HCT116 (cell line): ENCODE data around the gene EXOSC7. TPM values are rescaled to one million over a fixed set of nuclear protein-coding genes. Genes with fewer than 3 reads are reported as not detected.

Source experiments
- ATAC-seq: fragments of 200-7000 bp; cut with Tn5 transposase; 2 replicates; pipeline ENCODE4 v1.9.1; 2020; ENCODE audit warnings: mild to moderate bottlenecking, moderate library complexity
- BruUV-seq: library from RNA; stranded (reverse); fragments of 400-500 nt; replicated peaks from 2 replicates; lab custom pipeline; 2021; lab: Mats Ljungman, UMichigan
- CTCF ChIA-PET: fragments of 300-600 bp; sonication (Branson Sonifier 250); formaldehyde crosslinking; loops from one replicate; lab custom pipeline; 2021; ENCODE audit warnings: antibody characterized with exemption; lab: Charles Lee
- POLR2A ChIA-PET: fragments of 300-600, 350-600 bp; sonication (Branson Sonifier 250); formaldehyde crosslinking; loops from one replicate; lab custom pipeline; 2021; ENCODE audit warnings: antibody characterized with exemption; lab: Charles Lee
- RAD21 ChIA-PET, 2 experiments: fragments of 300-600 bp; sonication (Branson Sonifier 250); formaldehyde crosslinking; loops; one replicate each; lab custom pipeline; 2023; ENCODE audit warnings: low total read pairs in 2 of 2; ENCODE audit not compliant: uncharacterized antibody in 2 of 2, unreplicated experiment in 2 of 2, low non-redundant PET in 1 of 2; lab: Charles Lee
- DNase-seq: peaks from one replicate; pipeline ENCODE4 v3.0.0-alpha.2; 2010; ENCODE audit warnings: low read depth, low spot score
- H2AFZ ChIP-seq: fragments of 200-600 bp; shearing (Covaris generic), sonication (generic); 2 replicates; pipeline ENCODE4 v1.6.1; 2017; ENCODE audit warnings: low read depth, mixed run types, mixed read lengths, antibody characterized with exemption, low read length; ENCODE audit not compliant: poor library complexity, severe bottlenecking
- H3K27ac ChIP-seq: 2 replicates; pipeline ENCODE4 v1.5.1; 2012; ENCODE audit warnings: low read depth, low read length
- H3K27me3 ChIP-seq: fragments of 200-600 bp; sonication (generic); 2 replicates; pipeline ENCODE4 v1.6.1; 2016; ENCODE audit warnings: mixed run types, low read length, mixed read lengths; ENCODE audit not compliant: insufficient read depth
- H3K36me3 ChIP-seq, 2 experiments: fragments of 200-500 bp in 1 of 2; fragments of 200-600 bp in 1 of 2; sonication (Bioruptor generic) in 1 of 2; sonication (generic) in 1 of 2; 2 replicates each; pipeline versions ENCODE4 v1.5.1 to v1.6.1; 2014 to 2016; ENCODE audit warnings: low read length in 2 of 2, inconsistent platforms in 1 of 2, mixed read lengths in 1 of 2, mixed run types in 1 of 2; ENCODE audit not compliant: insufficient read depth in 2 of 2, control insufficient read depth in 1 of 2
- H3K4me1 ChIP-seq, 2 experiments: fragments of 200-600 bp in 1 of 2; sonication (generic) in 1 of 2; 2 replicates each; pipeline versions ENCODE4 v1.5.1 to v1.6.1; 2012 to 2017; ENCODE audit warnings: low read length in 2 of 2, inconsistent platforms in 1 of 2, mild to moderate bottlenecking in 1 of 2, mixed read lengths in 1 of 2, mixed run types in 1 of 2, moderate library complexity in 1 of 2; ENCODE audit not compliant: insufficient read depth in 2 of 2, control insufficient read depth in 1 of 2
- H3K4me2 ChIP-seq: fragments of 200-600 bp; sonication (generic); 2 replicates; pipeline ENCODE4 v1.6.1; 2017; ENCODE audit warnings: mixed run types, low read length, mixed read lengths
- H3K4me3 ChIP-seq, 2 experiments: fragments of 200-600 bp in 1 of 2; sonication (generic) in 1 of 2; replicated peaks in 1 of 2; 2 replicates each; pipeline ENCODE4 v1.5.1; 2011 to 2016; ENCODE audit warnings: low read length in 2 of 2, control low read depth in 1 of 2, low read depth in 1 of 2, mild to moderate bottlenecking in 1 of 2, mixed read lengths in 1 of 2, mixed run types in 1 of 2
- H3K79me2 ChIP-seq: fragments of 200-600 bp; sonication (generic); 2 replicates; pipeline ENCODE4 v1.6.1; 2017; ENCODE audit warnings: mild to moderate bottlenecking, mixed run types, low read length, moderate library complexity, mixed read lengths; ENCODE audit not compliant: insufficient read depth
- H3K9ac ChIP-seq: fragments of 200-600 bp; sonication (generic); 2 replicates; pipeline ENCODE4 v1.6.1; 2016; ENCODE audit warnings: low read length, mixed read lengths
- H3K9me2 ChIP-seq: fragments of 200-600 bp; sonication (generic), shearing (Covaris generic); 2 replicates; pipeline ENCODE4 v1.6.1; 2017; ENCODE audit warnings: mixed run types, mild to moderate bottlenecking, moderate library complexity; ENCODE audit not compliant: insufficient read depth
- H3K9me3 ChIP-seq, 2 experiments: fragments of 200-500 bp in 1 of 2; fragments of 200-600 bp in 1 of 2; sonication (Bioruptor generic) in 1 of 2; sonication (generic) in 1 of 2; 2 replicates each; pipeline ENCODE4 v1.6.1; 2014 to 2017; ENCODE audit warnings: low read length in 2 of 2, mixed read lengths in 2 of 2, inconsistent platforms in 1 of 2, low read depth in 1 of 2, mild to moderate bottlenecking in 1 of 2, mixed run types in 1 of 2, moderate library complexity in 1 of 2; ENCODE audit not compliant: control insufficient read depth in 1 of 2, insufficient read depth in 1 of 2
- H4K20me1 ChIP-seq: fragments of 200-600 bp; sonication (generic), shearing (Covaris generic); 2 replicates; pipeline ENCODE4 v1.6.1; 2017; ENCODE audit warnings: mixed run types, mild to moderate bottlenecking, moderate library complexity; ENCODE audit not compliant: insufficient read depth
- ATF3 ChIP-seq: IDR thresholded peaks from 2 replicates; pipeline ENCODE4 v1.6.1; 2012
- CBX3 ChIP-seq: IDR thresholded peaks from 2 replicates; pipeline ENCODE4 v1.6.1; 2012; ENCODE audit warnings: low read depth
- CEBPB ChIP-seq: IDR thresholded peaks from 2 replicates; pipeline ENCODE4 v1.6.1; 2012; ENCODE audit warnings: low read depth
- CTCF ChIP-seq, 3 experiments: fragments of 200-600 bp in 1 of 3; sonication (generic) in 1 of 3; IDR thresholded peaks in 2 of 3; conservative IDR thresholded peaks in 1 of 3; 2 replicates each; pipeline ENCODE4 v1.5.1; 2012 to 2017; ENCODE audit warnings: low read depth in 2 of 3, low read length in 2 of 3, antibody characterized with exemption in 1 of 3, borderline replicate concordance in 1 of 3, control low read depth in 1 of 3, mild to moderate bottlenecking in 1 of 3, mixed read lengths in 1 of 3, mixed run types in 1 of 3, moderate library complexity in 1 of 3; ENCODE audit not compliant: insufficient read depth in 1 of 3
- EGR1 ChIP-seq: IDR thresholded peaks from 2 replicates; pipeline ENCODE4 v1.6.1; 2012; ENCODE audit warnings: low read depth
- ELF1 ChIP-seq: IDR thresholded peaks from 2 replicates; pipeline ENCODE4 v1.6.1; 2012; ENCODE audit warnings: low read depth, borderline replicate concordance
- EZH2 ChIP-seq: fragments of 200-600 bp; sonication (generic); IDR thresholded peaks from 2 replicates; pipeline ENCODE4 v1.6.1; 2017; ENCODE audit warnings: antibody characterized with exemption, mixed run types
- EZH2phosphoT487 ChIP-seq: fragments of 200-600 bp; IDR thresholded peaks from 2 replicates; pipeline ENCODE4 v1.6.1; 2018; ENCODE audit warnings: antibody characterized with exemption, borderline replicate concordance
- JUND ChIP-seq: IDR thresholded peaks from 2 replicates; pipeline ENCODE4 v1.6.1; 2012
- MAX ChIP-seq: IDR thresholded peaks from 2 replicates; pipeline ENCODE4 v1.6.1; 2012
- POLR2A ChIP-seq: IDR thresholded peaks from 2 replicates; pipeline ENCODE4 v1.7.0; 2011; ENCODE audit warnings: borderline replicate concordance; ENCODE audit not compliant: insufficient read depth, insufficient read length; ENCODE audit errors: extremely low read depth
- POLR2AphosphoS5 ChIP-seq: IDR thresholded peaks from 2 replicates; pipeline ENCODE4 v1.6.1; 2011; ENCODE audit warnings: mild to moderate bottlenecking, low read depth, low read length, moderate library complexity
- RAD21 ChIP-seq: IDR thresholded peaks from 2 replicates; pipeline ENCODE4 v1.6.1; 2012; ENCODE audit warnings: low read depth, mild to moderate bottlenecking
- REST ChIP-seq: IDR thresholded peaks from 2 replicates; pipeline ENCODE4 v1.6.1; 2012; ENCODE audit warnings: low read depth
- SP1 ChIP-seq: IDR thresholded peaks from 2 replicates; pipeline ENCODE4 v1.6.1; 2012; ENCODE audit warnings: low read depth
- TCF7L2 ChIP-seq: IDR thresholded peaks from 2 replicates; pipeline ENCODE4 v1.7.0; 2011; ENCODE audit warnings: borderline replicate concordance, inconsistent platforms; ENCODE audit not compliant: insufficient read depth, insufficient read length; ENCODE audit errors: extremely low read depth
- YY1 ChIP-seq: IDR thresholded peaks from 2 replicates; pipeline ENCODE4 v1.6.1; 2011; ENCODE audit warnings: low read length, low read depth, moderate library complexity, mild to moderate bottlenecking; ENCODE audit not compliant: insufficient replicate concordance; ENCODE audit errors: extremely low read depth
- ZFX ChIP-seq: fragments of 450-650 bp; IDR thresholded peaks from 2 replicates; pipeline ENCODE4 v1.6.1; 2017
- ZNF274 ChIP-seq: fragments of 200-500 bp; sonication (Bioruptor generic); IDR thresholded peaks from 2 replicates; pipeline ENCODE4 v1.6.1; 2014; ENCODE audit warnings: mild to moderate bottlenecking, low read depth, low read length, inconsistent platforms
- intact Hi-C: fragments of 100-400 bp; cut with micrococcal nuclease; formaldehyde crosslinking; loops from 2 replicates; pipeline ENCODE4 v1.10.0; 2022
- total RNA-seq: library from RNA; stranded (reverse); gene quantifications from one replicate; pipeline ENCODE4 v1.2.1, GENCODE V29; 2021; ENCODE audit not compliant: unreplicated experiment

Gene EXOSC7
- total RNA-seq, 1 experiment from 2014 or later = 72.6 TPM

GRCh38 chr3:45027441-45027840 lies 51.4 kb downstream of the EXOSC7 start (continued):
- TF ChIP-seq CTCF (IDR thresholded peaks at IDR 0.05 in 2 of 3, conservative IDR thresholded peaks at IDR 0.05 in 1 of 3; ENCODE audit: borderline replicate concordance in 1 of 3, insufficient read depth in 1 of 3, low read depth in 2 of 3, low read length in 2 of 3) (no peak), EGR1 (no peak), ELF1 (no peak), REST (no peak)

GRCh38 chr3:45029216-45029615 lies 53.2 kb downstream of the EXOSC7 start:
- no peak overlapping the region for H2AFZ ChIP-seq
- H3K36me3 ChIP-seq = no peaks in the 10 kb centered on the region
- no peaks in the 10 kb centered on the region for H3K79me2 ChIP-seq
- ChIA-PET RAD21 (no interaction called here), POLR2A (no interaction called here), CTCF (no interaction called here)
- H3K9ac ChIP-seq = no peak overlapping the region
- no peak for ATAC-seq
- no peak for DNase-seq
- no peak overlapping the region for H3K4me3 ChIP-seq
- no peaks in the 10 kb centered on the region for H3K4me1 ChIP-seq
- no peaks in the 10 kb centered on the region for H3K27me3 ChIP-seq
- intact Hi-C loops = no loop called here
- BruUV-seq = no TSS peak
- TF ChIP-seq CEBPB (no peak), ZNF274 (no peak), TCF7L2 (no peak), ZFX (no peak), POLR2AphosphoS5 (no peak), SP1 (no peak), EZH2phosphoT487 (no peak), RAD21 (no peak), ATF3 (no peak), JUND (no peak), YY1 (no peak), EZH2 (no peak), MAX (no peak), ELF1 (no peak), POLR2A (no peak), CBX3 (no peak), CTCF (IDR thresholded peaks at IDR 0.05 in 2 of 3, conservative IDR thresholded peaks at IDR 0.05 in 1 of 3; ENCODE audit: borderline replicate concordance in 1 of 3, insufficient read depth in 1 of 3, low read depth in 2 of 3, low read length in 2 of 3) (no peak)
- no peaks in the 10 kb centered on the region for H3K9me3 ChIP-seq
- no peaks in the 10 kb centered on the region for H4K20me1 ChIP-seq
- H3K9me2 ChIP-seq = no peaks in the 10 kb centered on the region
- H3K27ac ChIP-seq = no peak overlapping the region
- no peak overlapping the region for H3K4me2 ChIP-seq
